Adrenal gland (tissue), 5 donors: Measurements from ENCODE around the gene AACS.

Experiments used
- CTCF ChIP-seq, 6 experiments: fragments of 450-650 bp in 4 of 6; fragments of 200-600 bp in 2 of 6; sonication (generic) in 1 of 6; IDR thresholded peaks; 1 replicate in 5 of 6; 2 replicates in 1 of 6; pipeline versions ENCODE4 v1.5.1 to v1.8.0; 2016 to 2021; ENCODE audit warnings: antibody characterized with exemption in 6 of 6, mild to moderate bottlenecking in 2 of 6, moderate library complexity in 1 of 6
- POLR2A ChIP-seq, 2 donors: fragments of 450-650 bp; IDR thresholded peaks; one replicate each; pipeline ENCODE4 v1.6.1; 2017; ENCODE audit warnings: antibody characterized with exemption in 2 of 2, mild to moderate bottlenecking in 2 of 2, moderate library complexity in 1 of 2
- donor health status: DM: no; HTN: no; CAD: no.

- no peak for TF ChIP-seq POLR2A (IDR thresholded peaks at IDR 0.05)
- TF ChIP-seq CTCF (IDR thresholded peaks at IDR 0.05) = no peak
Measured at GRCh38 chr12:125021771-125022170, 43.5 kb upstream of the AACS start.
